Measurements from ENCODE around the gene REG3G.
"Not testable (repeated sequence)": the region's sequence is repeated elsewhere in the genome, so short reads cannot be mapped to it uniquely, and the experiment has no call there.

The REG3G gene

GRCh38 chr2:79016342-79016741, 9.2 kb upstream of the REG3G start:
- no peak for DNase-seq (ENCODE audit: low spot score)

- no peak for DNase-seq (ENCODE audit: low spot score)
Observed at GRCh38 chr2:79026061-79026460, 559 bp downstream of the REG3G start.

- no peak for DNase-seq (ENCODE audit: low spot score)
Observed at GRCh38 chr2:79039944-79040343, 14.4 kb downstream of the REG3G start.

GRCh38 chr2:79041032-79041448, 15.5 kb downstream of the REG3G start:
- no peak for DNase-seq (ENCODE audit: low spot score)

- not testable (repeated sequence) for DNase-seq (ENCODE audit: low spot score)
Observed at GRCh38 chr2:79053486-79053885, 28.0 kb downstream of the REG3G start.

GRCh38 chr2:79054769-79055168, 29.3 kb downstream of the REG3G start:
- DNase-seq (ENCODE audit: low spot score) = not testable (repeated sequence)

GRCh38 chr2:79065201-79065600, 39.7 kb downstream of the REG3G start:
- DNase-seq (ENCODE audit: low spot score) = no peak

GRCh38 chr2:79071078-79071477, 45.6 kb downstream of the REG3G start:
- DNase-seq (ENCODE audit: low spot score) = no peak

Measured in activated CD4-positive, alpha-beta T cell treated with anti-CD3 and anti-CD28 coated beads, Interleukin-2, Interleukin-4, amounts not matched to agents 100 ng/mL and 50 ng/mL, durations not matched to agents 16 hours and 8 hours (primary cell).